ENCODE results near the gene MYO1D. TPM values are rescaled to one million over a fixed set of nuclear protein-coding genes. Genes with fewer than 3 reads are reported as not detected.

The MYO1D gene
- total RNA-seq, 6 donors from 2014 or later, result 63.0 to 139 (median 91.9) TPM

DNA sequence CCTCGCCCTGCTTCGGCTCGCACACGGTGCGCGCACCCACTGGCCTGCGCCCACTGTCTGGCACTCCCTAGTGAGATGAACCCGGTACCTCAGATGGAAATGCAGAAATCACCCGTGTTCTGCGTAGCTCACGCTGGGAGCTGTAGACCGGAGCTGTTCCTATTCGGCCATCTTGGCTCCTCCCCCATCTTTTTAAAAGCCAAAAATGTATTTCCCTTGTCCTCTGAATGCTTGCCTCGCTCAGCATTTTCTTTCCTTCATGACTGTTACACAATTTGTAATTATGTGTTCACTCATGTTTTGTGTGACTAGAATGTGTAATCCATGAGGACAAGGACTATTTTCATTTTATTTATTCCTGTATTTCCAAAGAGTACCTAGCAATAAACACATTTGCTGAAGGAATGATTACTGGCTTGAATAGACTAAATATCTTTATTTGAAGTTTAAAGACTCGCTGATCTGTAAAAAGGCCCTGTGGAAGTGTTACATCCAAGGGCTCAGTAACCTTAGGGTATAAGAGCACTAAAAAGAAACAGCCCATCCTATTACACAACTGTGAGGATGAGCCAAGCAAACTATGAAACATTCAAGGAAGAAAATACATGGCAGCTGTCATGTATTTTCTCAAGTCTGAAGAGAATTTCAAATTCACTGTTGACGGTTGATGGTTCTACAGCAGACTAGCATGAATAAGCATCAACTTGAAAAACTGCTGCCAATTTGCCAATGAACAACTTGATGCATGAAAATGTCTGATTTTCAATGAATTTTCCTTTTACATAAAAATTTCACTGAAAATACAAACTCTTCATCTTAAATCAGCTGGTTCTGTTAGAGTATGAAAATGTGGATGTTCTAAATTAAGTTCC is 192.6 kb downstream of the MYO1D start:
- WGBS, 2 donors, result 86 to 93% methylated on average over 10 to 15 of the region's 16 CpGs
- Histone ChIP-seq H3K36me3 (no peaks in the 10 kb centered on the region), H3K27ac (no peak overlapping the region), H3K4me1 (no peaks in the 10 kb centered on the region), H3K27me3 (no peaks in the 10 kb centered on the region), H3K4me3 (no peak overlapping the region), H3K9me3 (no peaks in the 10 kb centered on the region)
- no peak for ATAC-seq (ENCODE audit: low FRiP score in 2 of 2)
- DNase-seq, result no peak
- no peak for TF ChIP-seq EP300 (IDR thresholded peaks at IDR 0.05)
- no peak for TF ChIP-seq POLR2AphosphoS5 (IDR thresholded peaks at IDR 0.05)
- TF ChIP-seq, protein P1, sequence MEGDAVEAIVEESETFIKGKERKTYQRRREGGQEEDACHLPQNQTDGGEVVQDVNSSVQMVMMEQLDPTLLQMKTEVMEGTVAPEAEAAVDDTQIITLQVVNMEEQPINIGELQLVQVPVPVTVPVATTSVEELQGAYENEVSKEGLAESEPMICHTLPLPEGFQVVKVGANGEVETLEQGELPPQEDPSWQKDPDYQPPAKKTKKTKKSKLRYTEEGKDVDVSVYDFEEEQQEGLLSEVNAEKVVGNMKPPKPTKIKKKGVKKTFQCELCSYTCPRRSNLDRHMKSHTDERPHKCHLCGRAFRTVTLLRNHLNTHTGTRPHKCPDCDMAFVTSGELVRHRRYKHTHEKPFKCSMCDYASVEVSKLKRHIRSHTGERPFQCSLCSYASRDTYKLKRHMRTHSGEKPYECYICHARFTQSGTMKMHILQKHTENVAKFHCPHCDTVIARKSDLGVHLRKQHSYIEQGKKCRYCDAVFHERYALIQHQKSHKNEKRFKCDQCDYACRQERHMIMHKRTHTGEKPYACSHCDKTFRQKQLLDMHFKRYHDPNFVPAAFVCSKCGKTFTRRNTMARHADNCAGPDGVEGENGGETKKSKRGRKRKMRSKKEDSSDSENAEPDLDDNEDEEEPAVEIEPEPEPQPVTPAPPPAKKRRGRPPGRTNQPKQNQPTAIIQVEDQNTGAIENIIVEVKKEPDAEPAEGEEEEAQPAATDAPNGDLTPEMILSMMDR (IDR thresholded peaks at IDR 0.05), result no peak
- TF ChIP-seq POLR2A (IDR thresholded peaks at IDR 0.05), result no peak

DNA sequence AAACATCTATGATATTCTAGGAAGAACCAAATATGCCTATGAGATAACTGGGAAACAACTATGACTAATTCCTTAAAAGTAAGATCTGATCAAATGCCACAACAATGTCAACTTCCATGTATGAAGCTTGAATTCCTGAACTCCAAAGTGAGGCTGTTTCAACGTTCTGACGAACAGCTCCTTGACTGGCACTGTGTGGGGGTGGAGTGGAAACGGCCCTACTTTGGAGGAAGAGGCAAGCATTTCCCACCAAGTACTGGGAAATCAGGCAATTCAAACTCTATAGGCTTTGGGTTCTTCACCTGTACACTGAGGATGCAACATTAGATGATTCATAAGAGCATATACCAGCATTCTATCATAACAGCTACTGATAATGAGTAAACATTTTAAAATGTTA is 203.0 kb downstream of the MYO1D start:
- Histone ChIP-seq H3K36me3 (no peaks in the 10 kb centered on the region), H3K4me3 (no peak overlapping the region), H3K27ac (no peak overlapping the region), H3K4me1 (peaks cover 0 to 8% (median 4%) of the 10 kb centered on the region in 4 donors), H3K9me3 (no peaks in the 10 kb centered on the region), H3K27me3 (no peaks in the 10 kb centered on the region)
- no peak for ATAC-seq (ENCODE audit: low FRiP score in 2 of 2)
- WGBS, 2 donors, result 62 to 78% methylated on average over 3 of the region's 3 CpGs
- DNase-seq, result no peak
- no peak for TF ChIP-seq POLR2AphosphoS5 (IDR thresholded peaks at IDR 0.05)
- TF ChIP-seq, protein P1 (IDR thresholded peaks at IDR 0.05), result no peak

DNA sequence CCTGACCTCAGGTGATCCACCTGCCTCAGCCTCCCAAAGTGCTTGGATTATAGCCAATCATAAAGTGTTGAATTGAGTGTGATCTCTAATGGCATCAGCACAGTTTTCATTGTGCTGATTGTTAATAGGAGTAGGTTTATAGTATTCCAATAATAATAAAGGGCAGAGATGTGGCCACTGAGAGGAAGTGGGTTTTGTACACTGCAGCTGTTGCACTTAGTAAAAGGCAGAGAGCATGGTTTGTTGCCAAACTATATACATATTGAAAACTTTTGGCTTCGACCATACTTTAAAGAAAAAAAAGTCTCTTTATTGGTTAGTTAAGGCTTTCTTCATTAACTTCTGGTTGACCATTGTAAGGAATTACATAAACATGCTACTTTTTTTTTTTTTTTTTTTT is 204.2 kb downstream of the MYO1D start:
- Histone ChIP-seq H3K9me3 (no peaks in the 10 kb centered on the region), H3K4me3 (no peak overlapping the region), H3K4me1 (peaks cover 0 to 8% (median 4%) of the 10 kb centered on the region in 4 donors), H3K36me3 (no peaks in the 10 kb centered on the region), H3K27me3 (no peaks in the 10 kb centered on the region), H3K27ac (no peak overlapping the region)
- WGBS, 2 donors, result 26 to 43% methylated on average over 1 of the region's 1 CpG
- ATAC-seq (ENCODE audit: low FRiP score in 2 of 2), result no peak
- TF ChIP-seq EP300 (IDR thresholded peaks at IDR 0.05) (no peak), POLR2AphosphoS5 (IDR thresholded peaks at IDR 0.05) (no peak), POLR2A (IDR thresholded peaks at IDR 0.05) (no peak)
- TF ChIP-seq, protein P1 (IDR thresholded peaks at IDR 0.05), result no peak
- no peak for DNase-seq

DNA sequence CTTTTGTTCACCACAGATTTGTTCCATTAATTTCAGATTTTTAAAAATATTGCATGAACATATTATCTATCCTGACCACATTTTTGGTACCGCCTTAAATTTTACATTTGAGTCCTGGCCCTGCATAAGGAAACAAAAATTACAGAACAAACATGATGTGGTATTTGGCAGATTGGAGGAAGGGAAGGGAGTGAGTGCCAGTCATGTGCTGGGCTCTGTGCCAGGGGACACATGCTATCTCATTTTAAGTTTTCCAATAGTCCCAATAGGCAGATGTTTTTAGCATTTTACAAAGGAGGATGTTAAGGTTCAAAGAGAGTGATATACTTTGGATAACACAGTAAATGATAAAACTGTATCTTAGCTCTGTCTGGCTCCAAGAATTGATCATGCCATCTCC is 205.0 kb downstream of the MYO1D start:
- Histone ChIP-seq H3K27ac (no peak overlapping the region), H3K4me3 (no peak overlapping the region), H3K36me3 (no peaks in the 10 kb centered on the region), H3K4me1 (peaks cover 0 to 8% (median 4%) of the 10 kb centered on the region in 4 donors), H3K9me3 (no peaks in the 10 kb centered on the region), H3K27me3 (no peaks in the 10 kb centered on the region)
- DNase-seq (peak in 1 of 2 donors; percentile 32), ATAC-seq (ENCODE audit: low FRiP score in 2 of 2) (peak in 1 of 2 donors; percentile 52)
- no peak for TF ChIP-seq POLR2AphosphoS5 (IDR thresholded peaks at IDR 0.05)
- TF ChIP-seq POLR2A (IDR thresholded peaks at IDR 0.05), result no peak
- TF ChIP-seq EP300 (IDR thresholded peaks at IDR 0.05), result no peak
- TF ChIP-seq, protein P1 (IDR thresholded peaks at IDR 0.05), result no peak
- WGBS, 2 donors, result 58 to 67% methylated on average over 1 of the region's 1 CpG
